Endothelial cell of umbilical vein (primary cell): Measurements from ENCODE around the gene RNF32. TPM values are rescaled to one million over a fixed set of nuclear protein-coding genes. Genes with fewer than 3 reads are reported as not detected.

Source experiments
- BruUV-seq: library from RNA; stranded (reverse); fragments of 400-500 nt; replicated peaks from 2 replicates; lab custom pipeline; 2021; lab: Mats Ljungman, UMichigan
- CTCF ChIA-PET: fragments of 300-600, 350-600 bp; sonication (Branson Sonifier 250); formaldehyde crosslinking; loops from one replicate; lab custom pipeline; 2021; ENCODE audit warnings: antibody characterized with exemption, inconsistent platforms; lab: Charles Lee
- POLR2A ChIA-PET: fragments of 300-600, 350-600 bp; sonication (Branson Sonifier 250); formaldehyde crosslinking; loops from one replicate; lab custom pipeline; 2021; ENCODE audit warnings: antibody characterized with exemption, inconsistent platforms; lab: Charles Lee
- DNase-seq: peaks from one replicate; pipeline ENCODE4 v3.0.0-alpha.2; 2011; ENCODE audit warnings: low read depth, low spot score
- FAIRE-seq: peaks from 2 replicates; lab custom pipeline; 2011; peaks lifted over from hg19 to GRCh38; lab: Jason Lieb, UNC
- H2AFZ ChIP-seq: 2 replicates; pipeline ENCODE4 v1.6.0; 2012; ENCODE audit warnings: low read depth, low read length, control low read depth, inconsistent platforms
- H3K27ac ChIP-seq: 2 replicates; pipeline ENCODE4 v1.5.1; 2011; ENCODE audit warnings: low read depth, mild to moderate bottlenecking, control low read depth, low read length, moderate library complexity; ENCODE audit not compliant: insufficient read depth
- H3K27me3 ChIP-seq, 2 experiments: 2 replicates each; pipeline versions ENCODE4 v1.6.0 to v1.6.1; 2011; ENCODE audit warnings: low read length in 2 of 2, mixed read lengths in 1 of 2; ENCODE audit not compliant: control insufficient read depth in 2 of 2, insufficient read depth in 2 of 2
- H3K36me3 ChIP-seq, 2 experiments: 2 replicates in 1 of 2; 3 replicates in 1 of 2; pipeline ENCODE4 v1.5.1; 2011; ENCODE audit warnings: low read length in 2 of 2, mild to moderate bottlenecking in 1 of 2, moderate library complexity in 1 of 2; ENCODE audit not compliant: control insufficient read depth in 2 of 2, insufficient read depth in 2 of 2; ENCODE audit errors: extremely low read depth in 1 of 2
- H3K4me1 ChIP-seq: 3 replicates; pipeline ENCODE4 v1.5.1; 2011; ENCODE audit warnings: mild to moderate bottlenecking, low read length; ENCODE audit not compliant: control insufficient read depth, insufficient read depth; ENCODE audit errors: extremely low read depth
- H3K4me2 ChIP-seq: 2 replicates; pipeline ENCODE4 v1.6.1; 2011; ENCODE audit warnings: low read length, control low read depth, mixed read lengths; ENCODE audit not compliant: insufficient read depth
- H3K4me3 ChIP-seq, 3 experiments: fragments of 200-600 bp in 1 of 3; sonication (generic), shearing (Covaris generic) in 1 of 3; replicated peaks in 1 of 3; 2 replicates each; pipeline ENCODE4 v1.5.1; 2011 to 2016; ENCODE audit warnings: control low read depth in 3 of 3, low read length in 3 of 3, mild to moderate bottlenecking in 2 of 3, inconsistent platforms in 1 of 3, low read depth in 1 of 3, moderate library complexity in 1 of 3; ENCODE audit not compliant: insufficient read depth in 1 of 3
- H3K79me2 ChIP-seq: 2 replicates; pipeline ENCODE4 v1.6.0; 2012; ENCODE audit warnings: low read length, inconsistent platforms; ENCODE audit not compliant: control insufficient read depth, insufficient read depth
- H3K9ac ChIP-seq: replicated peaks from 2 replicates; pipeline ENCODE3; 2011; ENCODE audit warnings: low read length, control low read depth; ENCODE audit not compliant: insufficient read depth; ENCODE audit errors: extremely low read depth
- H3K9me1 ChIP-seq: replicated peaks from 3 replicates; pipeline ENCODE4 v1.6.0; 2011; ENCODE audit warnings: mild to moderate bottlenecking, low read length; ENCODE audit not compliant: control insufficient read depth, insufficient read depth; ENCODE audit errors: extremely low read depth
- H3K9me3 ChIP-seq: replicated peaks from 2 replicates; pipeline ENCODE4 v1.5.1; 2012; ENCODE audit warnings: low read length, inconsistent platforms; ENCODE audit not compliant: control insufficient read depth, insufficient read depth
- H4K20me1 ChIP-seq: replicated peaks from 2 replicates; pipeline ENCODE3; 2011; ENCODE audit warnings: mild to moderate bottlenecking, low read length; ENCODE audit not compliant: control insufficient read depth, insufficient read depth; ENCODE audit errors: extremely low read depth
- EZH2 ChIP-seq: IDR thresholded peaks from 2 replicates; pipeline ENCODE4 v1.6.1; 2012; ENCODE audit warnings: borderline replicate concordance, low read depth, mild to moderate bottlenecking, moderate library complexity, low read length, inconsistent platforms; ENCODE audit not compliant: severe bottlenecking
- FOS ChIP-seq: IDR thresholded peaks from 2 replicates; pipeline ENCODE4 v1.6.1; 2011; ENCODE audit warnings: mild to moderate bottlenecking, low read length, moderate library complexity, borderline replicate concordance; ENCODE audit not compliant: insufficient read depth
- GATA2 ChIP-seq: IDR thresholded peaks from 2 replicates; pipeline ENCODE4 v1.7.0; 2011; ENCODE audit warnings: low read depth, mild to moderate bottlenecking, moderate library complexity, mixed read lengths, low read length; ENCODE audit not compliant: insufficient read length, insufficient read depth
- JUN ChIP-seq: IDR thresholded peaks from 2 replicates; pipeline ENCODE4 v1.6.1; 2011; ENCODE audit warnings: borderline replicate concordance, low read depth; ENCODE audit not compliant: insufficient read length, insufficient read depth
- MYC ChIP-seq: IDR thresholded peaks from one replicate; pipeline ENCODE4 v1.6.1; 2011; ENCODE audit warnings: mild to moderate bottlenecking, low read depth, low read length
- POLR2A ChIP-seq: IDR thresholded peaks from 2 replicates; pipeline ENCODE4 v1.6.1; 2012; ENCODE audit warnings: low read depth, mild to moderate bottlenecking, control low read depth, low read length
- dilution Hi-C: fragments of 300-500 bp; cut with MboI; formaldehyde crosslinking; loops from one replicate; pipeline ENCODE4 v1.15.0; 2019; ENCODE audit warnings: low sequenced_read_pairs; ENCODE audit not compliant: extremely low pct_ligation_motif_present
- intact Hi-C: fragments of 100-400 bp; cut with micrococcal nuclease; formaldehyde crosslinking; loops from one replicate; pipeline ENCODE4 v1.10.0; 2022
- polyA plus RNA-seq, 4 experiments: library from polyadenylated mRNA; depleted of rRNA in 3 of 4; stranded (reverse) in 3 of 4; unstranded in 1 of 4; fragments of >200 nt; gene quantifications; 2 replicates each; pipeline versions ENCODE4 v1.2.1 to v1.2.3, GENCODE V29; 2011 to 2012; ENCODE audit warnings: missing spikeins in 1 of 4
- total RNA-seq: library from RNA; stranded (reverse); gene quantifications from 2 replicates; pipeline ENCODE4 v1.2.3, GENCODE V29; 2021
- TF ChIP-seq, protein P1 (sequence below): IDR thresholded peaks from 2 replicates; pipeline ENCODE4 v1.6.1; 2011; ENCODE audit not compliant: insufficient read depth, insufficient read length

Gene RNF32
- total and polyA plus RNA-seq, 2 donors (not counting 3 experiments of a cell fraction or from before 2014, with no cell fraction given), result 0.14 TPM; not detected in 1

- ChIA-PET CTCF (no interaction called here), POLR2A (no interaction called here)
- peak overlapping the region; percentile 87 for H3K4me2 ChIP-seq
- FAIRE-seq (peak; percentile 4), DNase-seq (no peak)
- no peaks in the 10 kb centered on the region for H3K36me3 ChIP-seq
- peak overlapping the region; percentile 81 for H2AFZ ChIP-seq
- H4K20me1 ChIP-seq, result no peaks in the 10 kb centered on the region
- peaks cover 2 to 6% of the 10 kb centered on the region in 2 experiments for H3K27me3 ChIP-seq
- no TSS peak for BruUV-seq
- H3K9ac ChIP-seq, result peak overlapping the region; percentile 45
- dilution Hi-C loops, result no loop called here
- H3K4me1 ChIP-seq, result peaks cover 4% of the 10 kb centered on the region
- H3K9me1 ChIP-seq, result no peaks in the 10 kb centered on the region
- intact Hi-C loops, result loop anchor here (2.0 to 10.0 kb wide), 4 partner anchors 31 to 835 kb away; partner anchors contain the start of gene UBE3C
- H3K27ac ChIP-seq, result peak overlapping the region; percentile 16
- no peaks in the 10 kb centered on the region for H3K79me2 ChIP-seq
- H3K4me3 ChIP-seq, result peak overlapping the region; percentile 9 to 82 (median 28)
- no peak for TF ChIP-seq GATA2
- TF ChIP-seq, protein P1, sequence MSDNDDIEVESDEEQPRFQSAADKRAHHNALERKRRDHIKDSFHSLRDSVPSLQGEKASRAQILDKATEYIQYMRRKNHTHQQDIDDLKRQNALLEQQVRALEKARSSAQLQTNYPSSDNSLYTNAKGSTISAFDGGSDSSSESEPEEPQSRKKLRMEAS, result no peak
- no peak for TF ChIP-seq JUN
- no peak for TF ChIP-seq MYC
- TF ChIP-seq POLR2A, result no peak
- no peak for TF ChIP-seq EZH2
- TF ChIP-seq FOS, result no peak
- H3K9me3 ChIP-seq, result no peaks in the 10 kb centered on the region
Measured at GRCh38 chr7:156639426-156640256, 933 bp upstream of the RNF32 start.
